Measurements from ENCODE around the gene HLX.

HLX gene

GRCh38 chr1:220908757-220909156 lies 29.5 kb downstream of the HLX start:
- Histone ChIP-seq H3K27me3 (ENCODE audit: control insufficient read depth, insufficient read depth, low read length) (peaks cover 5% of the 10 kb centered on the region), H3K4me1 (ENCODE audit: control insufficient read depth, insufficient read depth, low read length) (no peaks in the 10 kb centered on the region), H3K36me3 (ENCODE audit: control insufficient read depth, insufficient read depth, low read length) (no peaks in the 10 kb centered on the region), H3K9ac (ENCODE audit: low read length) (no peak overlapping the region), H3K4me3 (ENCODE audit: low read length) (no peak overlapping the region), H3K9me3 (ENCODE audit: control insufficient read depth, low read length) (no peaks in the 10 kb centered on the region)

- no peak overlapping the region for H3K4me3 ChIP-seq (ENCODE audit: low read length)
- no peaks in the 10 kb centered on the region for H3K9me3 ChIP-seq (ENCODE audit: control insufficient read depth, low read length)
- no peaks in the 10 kb centered on the region for H3K4me1 ChIP-seq (ENCODE audit: control insufficient read depth, insufficient read depth, low read length)
- no peaks in the 10 kb centered on the region for H3K36me3 ChIP-seq (ENCODE audit: control insufficient read depth, insufficient read depth, low read length)
- H3K27me3 ChIP-seq (ENCODE audit: control insufficient read depth, insufficient read depth, low read length) = no peaks in the 10 kb centered on the region
- no peak overlapping the region for H3K9ac ChIP-seq (ENCODE audit: low read length)
Measured at GRCh38 chr1:220910021-220910420, 30.8 kb downstream of the HLX start.

GRCh38 chr1:220914283-220915116 lies 35.3 kb downstream of the HLX start:
- Histone ChIP-seq H3K9me3 (ENCODE audit: control insufficient read depth, low read length) (no peaks in the 10 kb centered on the region), H3K9ac (ENCODE audit: low read length) (no peak overlapping the region), H3K36me3 (ENCODE audit: control insufficient read depth, insufficient read depth, low read length) (no peaks in the 10 kb centered on the region), H3K4me3 (ENCODE audit: low read length) (no peak overlapping the region), H3K4me1 (ENCODE audit: control insufficient read depth, insufficient read depth, low read length) (no peaks in the 10 kb centered on the region), H3K27me3 (ENCODE audit: control insufficient read depth, insufficient read depth, low read length) (no peaks in the 10 kb centered on the region)

GRCh38 chr1:220915117-220915440 lies 35.8 kb downstream of the HLX start:
- Histone ChIP-seq H3K27me3 (ENCODE audit: control insufficient read depth, insufficient read depth, low read length) (no peaks in the 10 kb centered on the region), H3K4me1 (ENCODE audit: control insufficient read depth, insufficient read depth, low read length) (no peaks in the 10 kb centered on the region), H3K4me3 (ENCODE audit: low read length) (no peak overlapping the region), H3K9me3 (ENCODE audit: control insufficient read depth, low read length) (no peaks in the 10 kb centered on the region), H3K9ac (ENCODE audit: low read length) (no peak overlapping the region), H3K36me3 (ENCODE audit: control insufficient read depth, insufficient read depth, low read length) (no peaks in the 10 kb centered on the region)

- Histone ChIP-seq H3K36me3 (ENCODE audit: control insufficient read depth, insufficient read depth, low read length) (no peaks in the 10 kb centered on the region), H3K9ac (ENCODE audit: low read length) (no peak overlapping the region), H3K4me1 (ENCODE audit: control insufficient read depth, insufficient read depth, low read length) (no peaks in the 10 kb centered on the region), H3K27me3 (ENCODE audit: control insufficient read depth, insufficient read depth, low read length) (no peaks in the 10 kb centered on the region), H3K9me3 (ENCODE audit: control insufficient read depth, low read length) (no peaks in the 10 kb centered on the region), H3K4me3 (ENCODE audit: low read length) (no peak overlapping the region)
Measured at GRCh38 chr1:220915954-220916353, 36.7 kb downstream of the HLX start.

GRCh38 chr1:220917101-220917500 lies 37.9 kb downstream of the HLX start:
- H3K9me3 ChIP-seq (ENCODE audit: control insufficient read depth, low read length) = no peaks in the 10 kb centered on the region
- no peak overlapping the region for H3K9ac ChIP-seq (ENCODE audit: low read length)
- no peaks in the 10 kb centered on the region for H3K36me3 ChIP-seq (ENCODE audit: control insufficient read depth, insufficient read depth, low read length)
- H3K4me1 ChIP-seq (ENCODE audit: control insufficient read depth, insufficient read depth, low read length) = no peaks in the 10 kb centered on the region
- H3K4me3 ChIP-seq (ENCODE audit: low read length) = no peak overlapping the region
- no peaks in the 10 kb centered on the region for H3K27me3 ChIP-seq (ENCODE audit: control insufficient read depth, insufficient read depth, low read length)

GRCh38 chr1:220917535-220918209 lies 38.4 kb downstream of the HLX start:
- H3K36me3 ChIP-seq (ENCODE audit: control insufficient read depth, insufficient read depth, low read length) = no peaks in the 10 kb centered on the region
- H3K4me1 ChIP-seq (ENCODE audit: control insufficient read depth, insufficient read depth, low read length) = no peaks in the 10 kb centered on the region
- H3K27me3 ChIP-seq (ENCODE audit: control insufficient read depth, insufficient read depth, low read length) = no peaks in the 10 kb centered on the region
- H3K4me3 ChIP-seq (ENCODE audit: low read length) = no peak overlapping the region
- H3K9ac ChIP-seq (ENCODE audit: low read length) = no peak overlapping the region
- no peaks in the 10 kb centered on the region for H3K9me3 ChIP-seq (ENCODE audit: control insufficient read depth, low read length)

- H3K9me3 ChIP-seq (ENCODE audit: control insufficient read depth, low read length) = no peaks in the 10 kb centered on the region
- H3K9ac ChIP-seq (ENCODE audit: low read length) = no peak overlapping the region
- H3K4me1 ChIP-seq (ENCODE audit: control insufficient read depth, insufficient read depth, low read length) = no peaks in the 10 kb centered on the region
- no peaks in the 10 kb centered on the region for H3K36me3 ChIP-seq (ENCODE audit: control insufficient read depth, insufficient read depth, low read length)
- H3K27me3 ChIP-seq (ENCODE audit: control insufficient read depth, insufficient read depth, low read length) = no peaks in the 10 kb centered on the region
- no peak overlapping the region for H3K4me3 ChIP-seq (ENCODE audit: low read length)
Measured at GRCh38 chr1:220918285-220918951, 39.2 kb downstream of the HLX start.

- H3K4me1 ChIP-seq (ENCODE audit: control insufficient read depth, insufficient read depth, low read length) = no peaks in the 10 kb centered on the region
- no peak overlapping the region for H3K4me3 ChIP-seq (ENCODE audit: low read length)
- H3K27me3 ChIP-seq (ENCODE audit: control insufficient read depth, insufficient read depth, low read length) = no peaks in the 10 kb centered on the region
- no peaks in the 10 kb centered on the region for H3K9me3 ChIP-seq (ENCODE audit: control insufficient read depth, low read length)
- H3K36me3 ChIP-seq (ENCODE audit: control insufficient read depth, insufficient read depth, low read length) = no peaks in the 10 kb centered on the region
- H3K9ac ChIP-seq (ENCODE audit: low read length) = no peak overlapping the region
Measured at GRCh38 chr1:220920967-220921366, 41.7 kb downstream of the HLX start.

GRCh38 chr1:220921498-220921897 lies 42.3 kb downstream of the HLX start:
- Histone ChIP-seq H3K4me1 (ENCODE audit: control insufficient read depth, insufficient read depth, low read length) (no peaks in the 10 kb centered on the region), H3K36me3 (ENCODE audit: control insufficient read depth, insufficient read depth, low read length) (no peaks in the 10 kb centered on the region)

GRCh38 chr1:220921971-220922635 lies 42.9 kb downstream of the HLX start:
- no peaks in the 10 kb centered on the region for H3K4me1 ChIP-seq (ENCODE audit: control insufficient read depth, insufficient read depth, low read length)
- H3K27me3 ChIP-seq (ENCODE audit: control insufficient read depth, insufficient read depth, low read length) = no peaks in the 10 kb centered on the region
- H3K36me3 ChIP-seq (ENCODE audit: control insufficient read depth, insufficient read depth, low read length) = no peaks in the 10 kb centered on the region
- no peak overlapping the region for H3K4me3 ChIP-seq (ENCODE audit: low read length)
- H3K9me3 ChIP-seq (ENCODE audit: control insufficient read depth, low read length) = no peaks in the 10 kb centered on the region
- H3K9ac ChIP-seq (ENCODE audit: low read length) = no peak overlapping the region

More at GRCh38 chr1:220921498-220921897, 42.3 kb downstream of the HLX start:
- Histone ChIP-seq H3K4me3 (ENCODE audit: low read length) (no peak overlapping the region), H3K27me3 (ENCODE audit: control insufficient read depth, insufficient read depth, low read length) (no peaks in the 10 kb centered on the region), H3K9me3 (ENCODE audit: control insufficient read depth, low read length) (no peaks in the 10 kb centered on the region), H3K9ac (ENCODE audit: low read length) (no peak overlapping the region)

GRCh38 chr1:220922951-220923350 lies 43.7 kb downstream of the HLX start:
- Histone ChIP-seq H3K27me3 (ENCODE audit: control insufficient read depth, insufficient read depth, low read length) (no peaks in the 10 kb centered on the region), H3K9me3 (ENCODE audit: control insufficient read depth, low read length) (no peaks in the 10 kb centered on the region), H3K9ac (ENCODE audit: low read length) (no peak overlapping the region), H3K4me1 (ENCODE audit: control insufficient read depth, insufficient read depth, low read length) (no peaks in the 10 kb centered on the region), H3K36me3 (ENCODE audit: control insufficient read depth, insufficient read depth, low read length) (no peaks in the 10 kb centered on the region), H3K4me3 (ENCODE audit: low read length) (no peak overlapping the region)
